Activated CD8-positive, alpha-beta T cell treated with anti-CD3 and anti-CD28 coated beads for 36 hours (primary cell): Measurements from ENCODE around the gene SEMA4C. TPM values are rescaled to one million over a fixed set of nuclear protein-coding genes. Genes with fewer than 3 reads are reported as not detected.

Experiments
- ATAC-seq: fragments of 200-7000 bp; cut with Tn5 transposase; one replicate; pipeline ENCODE4 v1.10.0; 2021; ENCODE audit warnings: mild to moderate bottlenecking, moderate library complexity
- CTCF ChIA-PET: fragments of 350-600 bp; sonication (Branson Sonifier 250); formaldehyde crosslinking; loops from one replicate; lab custom pipeline; 2021; ENCODE audit warnings: antibody characterized with exemption; lab: Charles Lee
- POLR2A ChIA-PET: fragments of 350-600 bp; sonication (Branson Sonifier 250); formaldehyde crosslinking; loops from one replicate; lab custom pipeline; 2021; ENCODE audit warnings: antibody characterized with exemption; lab: Charles Lee
- DNase-seq: peaks from one replicate; pipeline ENCODE4 v3.0.0-alpha.2; 2020
- H3K27ac Mint-ChIP-seq: one replicate; pipeline ENCODE4 v1.8.0; 2021; ENCODE audit warnings: mild to moderate bottlenecking, mixed read lengths
- H3K27me3 Mint-ChIP-seq: one replicate; pipeline ENCODE4 v1.8.0; 2021; ENCODE audit warnings: mixed read lengths
- H3K36me3 Mint-ChIP-seq: one replicate; pipeline ENCODE4 v1.8.0; 2021; ENCODE audit warnings: low read depth, mixed read lengths
- H3K4me1 Mint-ChIP-seq: one replicate; pipeline ENCODE4 v1.8.0; 2021; ENCODE audit warnings: low read depth, mixed read lengths
- H3K4me3 Mint-ChIP-seq: one replicate; pipeline ENCODE4 v1.8.0; 2021; ENCODE audit warnings: mild to moderate bottlenecking, moderate library complexity, mixed read lengths
- H3K9me3 Mint-ChIP-seq: one replicate; pipeline ENCODE4 v1.8.0; 2021; ENCODE audit warnings: mixed read lengths
- CTCF ChIP-seq: fragments of 200-600 bp; IDR thresholded peaks from one replicate; pipeline ENCODE4 v1.8.0; 2022; ENCODE audit warnings: antibody characterized with exemption, mild to moderate bottlenecking
- intact Hi-C: fragments of 100-400 bp; cut with micrococcal nuclease; formaldehyde crosslinking; loops from one replicate; pipeline ENCODE4 v1.10.0; 2022
- total RNA-seq, 2 experiments: library from RNA; stranded (reverse); gene quantifications; one replicate each; pipeline ENCODE4 v1.2.3, GENCODE V29; 2021

SEMA4C gene
- total RNA-seq, 2 experiments from 2014 or later = 10.4 to 12.4 TPM

DNA sequence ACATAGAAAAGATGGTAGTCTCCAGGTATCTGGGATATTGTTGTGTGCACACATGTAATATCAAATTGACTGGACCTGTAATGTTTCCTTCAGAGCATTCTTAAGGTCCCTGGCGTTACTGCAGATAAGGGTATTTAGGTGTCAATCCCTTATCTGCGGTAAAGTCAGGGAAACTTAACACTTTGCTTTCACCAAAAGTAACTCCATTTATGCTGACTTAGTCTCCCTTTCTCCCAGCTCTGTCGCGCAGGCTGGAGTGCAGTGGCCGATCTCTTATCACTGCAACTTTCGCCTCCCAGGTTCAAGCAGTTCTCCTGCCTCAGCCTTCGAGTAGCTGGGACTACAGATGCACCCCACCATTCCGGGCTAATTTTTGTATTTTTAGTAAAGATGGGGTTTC lies 52.0 kb downstream of the SEMA4C start:
- ChIA-PET POLR2A (interaction anchor here (1.1 to 1.4 kb wide), 2 partner anchors 18 to 179 kb away, joined by 3 to 4 read pairs; no protein-coding TSS in a partner anchor), CTCF (interaction anchor here (1.1 to 7.0 kb wide), 6 partner anchors 18 to 180 kb away, joined by 3 to 40 read pairs (median 4); partner anchors contain the start of genes ANKRD39, CNNM4 and KANSL3)
- DNase-seq (no peak), ATAC-seq (no peak)
- no peak overlapping the region for H3K27ac Mint-ChIP-seq
- no peak for TF ChIP-seq CTCF
- peaks cover 10% of the 10 kb centered on the region for H3K36me3 Mint-ChIP-seq
- intact Hi-C loops = no loop called here
- H3K9me3 Mint-ChIP-seq = no peaks in the 10 kb centered on the region
- peak overlapping the region; percentile 80 for H3K4me3 Mint-ChIP-seq
- peaks cover 52% of the 10 kb centered on the region for H3K4me1 Mint-ChIP-seq
- H3K27me3 Mint-ChIP-seq = no peaks in the 10 kb centered on the region

DNA sequence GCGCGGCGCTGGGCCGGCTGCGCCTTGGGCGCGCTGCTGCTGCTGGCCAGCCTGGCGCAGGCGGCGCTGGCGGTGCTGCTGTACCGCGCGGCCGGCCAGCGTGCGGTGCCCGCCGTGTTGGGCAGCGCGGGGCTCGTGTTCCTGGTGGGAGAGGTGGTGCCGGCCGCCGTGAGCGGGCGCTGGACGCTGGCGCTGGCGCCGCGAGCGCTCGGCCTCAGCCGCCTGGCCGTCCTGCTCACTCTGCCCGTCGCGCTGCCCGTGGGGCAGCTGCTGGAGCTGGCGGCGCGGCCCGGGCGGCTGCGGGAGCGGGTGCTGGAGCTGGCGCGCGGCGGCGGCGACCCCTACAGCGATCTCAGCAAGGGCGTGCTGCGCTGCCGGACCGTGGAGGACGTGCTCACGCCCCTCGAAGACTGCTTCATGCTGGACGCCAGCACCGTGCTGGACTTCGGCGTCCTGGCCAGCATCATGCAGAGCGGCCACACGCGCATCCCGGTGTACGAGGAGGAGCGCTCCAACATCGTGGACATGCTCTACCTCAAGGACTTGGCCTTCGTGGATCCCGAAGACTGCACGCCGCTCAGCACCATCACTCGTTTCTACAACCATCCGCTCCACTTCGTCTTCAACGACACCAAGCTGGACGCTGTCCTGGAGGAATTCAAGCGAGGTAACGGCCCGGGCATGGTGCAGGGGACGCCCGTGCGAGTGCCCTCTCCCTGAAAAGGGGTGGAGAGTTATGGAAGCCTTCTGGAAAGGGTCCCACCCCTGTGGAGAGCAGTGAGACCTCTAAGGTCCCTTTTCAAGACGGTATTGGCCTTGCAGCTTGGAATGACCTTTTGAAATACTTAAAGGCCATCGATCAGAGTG lies 52.8 kb downstream of the SEMA4C start:
- CTCF ChIA-PET = interaction anchor here (0.9 to 7.0 kb wide), 12 partner anchors 16 to 179 kb away, joined by 3 to 40 read pairs (median 4); partner anchors contain the start of genes ANKRD39, CNNM4 and KANSL3
- no peaks in the 10 kb centered on the region for H3K9me3 Mint-ChIP-seq
- DNase-seq = no peak
- H3K27me3 Mint-ChIP-seq = no peaks in the 10 kb centered on the region
- POLR2A ChIA-PET = interaction anchor here (0.9 to 1.6 kb wide), 7 partner anchors 19 to 178 kb away, joined by 3 to 5 read pairs (median 4); partner anchors contain the start of gene ANKRD39
- peak overlapping the region; percentile 38 for H3K27ac Mint-ChIP-seq
- intact Hi-C loops = no loop called here
- no peak for TF ChIP-seq CTCF
- ATAC-seq = no peak
- peaks cover 10% of the 10 kb centered on the region for H3K36me3 Mint-ChIP-seq
- peaks cover 52% of the 10 kb centered on the region for H3K4me1 Mint-ChIP-seq
- peak overlapping the region; percentile 80 for H3K4me3 Mint-ChIP-seq

GRCh38 chr2:96816127-96816835 lies 53.6 kb downstream of the SEMA4C start, which contains the start of gene CNNM3:
TSS of gene CNNM3 (plus strand) at chr2:96816268. CDS start at chr2:96816278, 10 bp downstream.
- Mint-ChIP-seq H3K27ac (peak within 1 kb of the TSS; percentile 69), H3K27me3 (no peaks in the 10 kb centered on the region), H3K9me3 (no peaks in the 10 kb centered on the region), H3K4me1 (peaks cover 47% of the 10 kb centered on the region), H3K4me3 (peak within 1 kb of the TSS; percentile 80), H3K36me3 (peaks cover 10% of the 10 kb centered on the region)
- intact Hi-C loops = no loop called here
- ChIA-PET POLR2A (interaction anchor here (0.8 to 1.6 kb wide), 7 partner anchors 12 to 276 kb away, joined by 3 to 5 read pairs (median 4); partner anchors contain the start of gene ANKRD39), CTCF (interaction anchor here (0.6 to 7.0 kb wide), 12 partner anchors 9 to 297 kb away, joined by 3 to 40 read pairs (median 5); partner anchors contain the start of genes ANKRD36, ANKRD39, CNNM4 and KANSL3)
- peak; percentile 61 for TF ChIP-seq CTCF
- ATAC-seq (peak; percentile 95), DNase-seq (peak; percentile 96)

GRCh38 chr2:96815326-96816126 lies 54.4 kb downstream of the SEMA4C start:
- peak overlapping the region; percentile 79 for H3K4me3 Mint-ChIP-seq
- peak; percentile 2 for ATAC-seq
- H3K4me1 Mint-ChIP-seq = peaks cover 40% of the 10 kb centered on the region
- peaks cover 10% of the 10 kb centered on the region for H3K36me3 Mint-ChIP-seq
- no peaks in the 10 kb centered on the region for H3K27me3 Mint-ChIP-seq
- ChIA-PET POLR2A (interaction anchor here (0.8 to 1.6 kb wide), 5 partner anchors 13 to 275 kb away, joined by 3 to 4 read pairs (median 4); no protein-coding TSS in a partner anchor), CTCF (interaction anchor here (0.6 to 7.0 kb wide), 13 partner anchors 9 to 297 kb away, joined by 3 to 40 read pairs (median 5); partner anchors contain the start of genes ANKRD36, ANKRD39, CNNM4 and KANSL3)
- H3K27ac Mint-ChIP-seq = peak overlapping the region; percentile 69
- no peaks in the 10 kb centered on the region for H3K9me3 Mint-ChIP-seq
- intact Hi-C loops = no loop called here
- TF ChIP-seq CTCF = no peak
- DNase-seq = peak; percentile 45
